GM12891 (cell line): ENCODE results near the gene ADAMTS3.

Source experiments
- DNase-seq: peaks from one replicate; pipeline ENCODE4 v3.0.0; 2011; ENCODE audit warnings: low spot score; ENCODE audit not compliant: insufficient read length
- FAIRE-seq: peaks from 2 replicates; lab custom pipeline; 2011; peaks lifted over from hg19 to GRCh38; lab: Jason Lieb, UNC
- PAX5 ChIP-seq: IDR thresholded peaks from 2 replicates; pipeline ENCODE4 v1.6.1; 2011; ENCODE audit warnings: low read length, moderate library complexity, mild to moderate bottlenecking; ENCODE audit not compliant: insufficient read depth, severe bottlenecking
- POLR2A ChIP-seq: IDR thresholded peaks from 2 replicates; pipeline ENCODE4 v1.6.1; 2011; ENCODE audit warnings: low read depth, low read length, control low read depth
- POLR2AphosphoS5 ChIP-seq: IDR thresholded peaks from 2 replicates; pipeline ENCODE4 v1.6.1; 2011; ENCODE audit warnings: low read depth, low read length, control low read depth
- POU2F2 ChIP-seq: IDR thresholded peaks from 2 replicates; pipeline ENCODE4 v1.6.1; 2011; ENCODE audit warnings: low read depth, mild to moderate bottlenecking, control low read depth, low read length, moderate library complexity
- SPI1 ChIP-seq: IDR thresholded peaks from 2 replicates; pipeline ENCODE4 v1.6.1; 2011; ENCODE audit warnings: low read depth, low read length, control low read depth
- TAF1 ChIP-seq: IDR thresholded peaks from 2 replicates; pipeline ENCODE4 v1.6.1; 2011; ENCODE audit warnings: low read depth, low read length, control low read depth

Gene ADAMTS3

GRCh38 chr4:72286185-72286584, 282.8 kb downstream of the ADAMTS3 start:
- TF ChIP-seq POLR2A (no peak), TAF1 (no peak), POLR2AphosphoS5 (no peak), POU2F2 (no peak), SPI1 (no peak)

GRCh38 chr4:72283357-72283756, 285.7 kb downstream of the ADAMTS3 start:
- FAIRE-seq (no peak), DNase-seq (no peak)
- TF ChIP-seq POLR2A (no peak), TAF1 (no peak), PAX5 (no peak), POU2F2 (no peak), SPI1 (no peak), POLR2AphosphoS5 (no peak)

More at GRCh38 chr4:72286185-72286584, 282.8 kb downstream of the ADAMTS3 start:
- no peak for DNase-seq
- no peak for FAIRE-seq

DNA sequence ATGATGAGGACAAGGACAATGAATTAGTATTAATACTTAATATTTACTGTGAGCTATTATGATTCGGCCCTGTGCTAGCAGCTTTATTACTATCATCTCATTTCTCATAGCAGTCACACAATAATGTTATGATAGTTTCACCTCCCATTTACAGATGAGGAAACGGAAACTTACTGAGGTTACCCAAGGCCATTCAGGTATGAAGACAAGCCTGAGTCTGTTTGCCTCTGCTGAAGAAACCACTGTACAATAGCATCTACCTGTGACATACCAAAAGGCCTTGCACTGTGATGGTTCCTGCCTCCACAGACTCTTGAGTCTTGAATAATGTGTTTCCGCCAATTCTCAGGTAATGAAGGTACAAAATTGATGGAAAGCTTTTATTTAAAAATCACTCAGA, 288.8 kb downstream of the ADAMTS3 start:
- DNase-seq (no peak), FAIRE-seq (no peak)
- TF ChIP-seq POLR2A (no peak), PAX5 (no peak), SPI1 (no peak), POU2F2 (no peak), POLR2AphosphoS5 (no peak), TAF1 (no peak)

DNA sequence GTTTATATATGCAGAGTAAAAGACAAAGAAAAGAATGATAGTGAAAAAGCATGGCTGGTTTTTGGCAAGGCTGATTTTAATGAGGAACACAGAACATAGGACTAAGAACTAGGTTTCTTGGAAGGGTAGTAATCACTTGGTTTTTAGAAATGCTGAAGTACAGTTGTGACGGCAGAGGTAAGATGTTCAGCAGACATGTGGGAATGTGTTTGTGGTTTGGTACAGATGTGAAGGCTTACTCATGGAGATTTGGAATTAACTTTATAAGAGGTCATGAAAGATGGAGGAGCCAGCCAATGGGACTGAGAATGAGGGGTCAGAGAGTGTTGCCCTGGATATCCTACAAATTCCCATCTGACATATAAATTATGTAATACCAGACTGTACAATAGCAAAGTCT, 293.6 kb downstream of the ADAMTS3 start:
- DNase-seq (no peak), FAIRE-seq (no peak)
- no peak for TF ChIP-seq POLR2A
- no peak for TF ChIP-seq POLR2AphosphoS5

- FAIRE-seq, result no peak
- no peak for DNase-seq
- TF ChIP-seq PAX5 (no peak), POU2F2 (no peak), SPI1 (no peak), POLR2A (no peak), POLR2AphosphoS5 (no peak), TAF1 (no peak)
Measured at GRCh38 chr4:72274251-72274650, 294.8 kb downstream of the ADAMTS3 start.

DNA sequence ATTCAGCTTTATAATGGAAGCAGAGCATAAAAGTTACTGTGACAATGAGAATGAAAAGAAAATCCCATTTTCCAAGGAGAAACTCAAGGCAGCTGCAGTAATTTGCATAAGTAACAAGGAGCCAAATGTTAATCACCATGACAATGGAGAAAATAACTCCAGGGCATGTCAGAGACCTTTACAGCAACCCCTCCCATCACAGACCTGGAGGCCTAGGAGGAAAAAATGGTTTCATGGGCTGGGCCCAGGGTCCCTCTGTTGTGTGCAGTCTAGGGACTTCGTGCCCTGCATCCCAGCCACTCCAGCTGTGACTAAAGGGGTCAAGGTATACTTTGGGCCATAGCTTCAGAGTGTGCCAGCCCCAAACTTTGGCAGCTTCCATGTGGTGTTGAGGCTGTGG, 313.8 kb downstream of the ADAMTS3 start:
- TF ChIP-seq POLR2A (no peak), PAX5 (no peak), POLR2AphosphoS5 (no peak), POU2F2 (no peak), SPI1 (no peak)
- no peak for DNase-seq

GRCh38 chr4:72243641-72244040, 325.4 kb downstream of the ADAMTS3 start:
- TF ChIP-seq SPI1 (no peak), POLR2AphosphoS5 (no peak), POU2F2 (no peak), PAX5 (no peak), TAF1 (no peak), POLR2A (no peak)
- no peak for FAIRE-seq
- no peak for DNase-seq

More for the DNA sequence above, 313.8 kb downstream of the ADAMTS3 start:
- no peak for FAIRE-seq

DNA sequence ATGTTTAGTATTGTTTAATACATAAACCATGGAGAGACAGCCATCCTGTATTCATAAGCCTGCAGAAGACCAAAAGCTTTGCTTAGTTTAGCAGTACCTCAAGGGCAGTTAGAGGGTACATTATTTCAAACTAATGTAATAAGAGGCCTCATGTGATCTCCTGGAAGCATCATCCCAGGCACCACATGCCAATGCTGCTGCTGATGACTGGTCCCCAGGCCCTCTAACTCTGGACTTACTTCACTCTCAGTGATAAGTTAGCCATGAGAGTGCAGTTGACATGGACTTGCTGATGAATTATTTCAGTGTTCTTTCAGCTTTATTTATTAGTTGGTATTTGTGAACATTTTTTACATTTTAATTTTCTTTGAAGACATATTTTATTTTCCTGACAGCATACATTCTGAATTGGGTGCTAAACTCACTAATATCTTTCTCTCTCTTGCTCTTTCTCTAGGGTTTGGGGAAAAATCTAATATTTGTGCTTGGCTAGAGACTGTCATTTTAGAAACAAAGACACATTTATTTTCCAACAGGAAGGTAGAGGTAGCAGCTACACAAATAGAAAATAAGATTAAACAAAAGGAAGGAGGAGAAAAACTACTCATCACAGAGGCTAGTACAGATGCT, 329.4 kb downstream of the ADAMTS3 start:
- FAIRE-seq (no peak), DNase-seq (no peak)
- TF ChIP-seq TAF1 (no peak), POU2F2 (no peak), POLR2AphosphoS5 (no peak), PAX5 (no peak), SPI1 (no peak), POLR2A (no peak)
